GDM1 (cell line): ENCODE measurements around the gene PODN.

Source experiments
- DNase-seq: peaks from one replicate; lab custom pipeline; 2025; lab: John Stamatoyannopoulos, UW

Gene PODN

DNA sequence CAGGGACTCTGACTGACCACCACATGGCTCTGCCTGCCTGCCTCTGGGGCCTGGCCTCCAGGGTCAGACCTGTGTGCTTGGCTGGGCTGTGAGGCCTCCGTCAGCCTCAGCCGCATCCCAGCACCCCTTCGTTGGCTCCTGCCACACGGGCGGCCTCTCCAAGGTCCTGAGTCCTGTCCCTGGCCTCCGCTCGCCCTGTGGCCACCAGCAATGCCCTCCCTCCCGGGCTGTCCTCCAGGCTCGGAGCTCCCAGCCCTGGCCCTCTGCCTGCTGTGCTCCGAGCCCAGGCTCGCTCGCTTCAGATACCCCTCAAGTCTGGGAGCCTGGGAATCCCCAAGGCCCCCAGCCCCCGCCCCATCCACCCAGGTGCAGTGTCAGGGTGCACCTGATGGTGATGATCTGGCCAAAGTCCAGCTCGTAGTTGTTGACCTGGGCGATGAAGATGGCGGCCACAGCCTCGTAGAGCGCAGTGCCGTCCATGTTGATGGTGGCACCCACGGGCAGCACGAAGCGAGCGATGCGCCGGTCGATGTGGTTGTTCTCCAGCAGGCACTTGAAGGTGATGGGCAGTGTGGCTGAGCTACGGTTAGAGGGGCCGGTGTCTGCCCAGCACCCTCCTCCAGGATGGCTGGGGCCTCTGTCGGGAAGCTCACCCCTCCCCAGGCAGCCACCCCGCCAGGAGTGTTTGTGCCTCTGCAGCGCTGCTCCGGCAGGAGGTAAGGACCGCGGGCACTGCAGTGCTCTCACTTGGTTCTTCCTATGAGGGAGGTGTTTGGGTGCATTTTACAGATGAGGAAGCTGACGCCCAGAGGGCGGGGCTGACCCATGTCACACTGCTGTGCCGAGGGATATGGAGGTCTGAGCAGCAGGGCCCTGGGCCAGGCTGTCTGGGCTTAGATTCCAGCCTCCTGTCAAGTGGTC lies 28.5 kb downstream of the PODN start:
- DNase-seq, result no peak

DNA sequence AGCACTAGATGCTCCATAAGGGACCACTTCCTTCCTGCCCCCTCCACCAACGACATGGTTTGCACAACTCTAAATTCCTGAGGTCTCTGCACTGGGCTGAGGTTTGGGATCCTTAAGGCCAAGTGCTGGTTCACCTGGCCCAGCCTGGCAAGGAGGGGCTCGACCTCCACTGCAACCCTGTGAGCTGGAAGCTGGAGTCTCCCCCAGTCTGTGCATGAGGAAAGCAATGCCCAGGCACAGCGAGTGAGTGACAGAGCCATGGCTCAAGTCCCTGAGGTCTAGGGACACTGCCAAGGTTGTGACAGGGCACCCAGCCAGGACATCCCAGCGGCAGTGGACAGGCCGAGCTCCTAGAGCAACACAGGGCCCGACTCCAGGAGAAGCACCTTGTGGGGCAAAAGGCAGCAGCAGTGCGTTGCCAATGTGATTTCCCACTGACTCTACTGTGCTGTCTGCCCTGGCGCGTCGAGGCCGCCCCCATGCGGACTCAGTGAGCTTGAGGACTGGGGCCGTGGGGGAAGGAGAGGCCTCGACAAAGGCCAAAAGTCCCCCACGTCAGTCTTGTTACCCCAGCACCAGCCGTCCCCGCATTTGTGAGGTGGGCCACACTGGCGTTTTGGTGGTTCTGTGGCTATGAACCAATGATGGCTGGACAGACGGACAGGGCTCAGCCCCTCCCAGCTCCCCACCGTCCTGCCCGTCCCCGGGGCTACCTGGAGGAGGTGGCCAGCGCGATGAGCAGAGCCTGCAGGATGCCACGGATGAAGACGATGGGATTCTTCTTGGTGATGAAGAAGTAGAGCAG lies 30.0 kb downstream of the PODN start:
- DNase-seq, result no peak

GRCh38 chr1:53092659-53093450 lies 30.8 kb downstream of the PODN start:
- no peak for DNase-seq

- DNase-seq, result no peak
These were observed 31.4 kb downstream of the PODN start for GRCh38 chr1:53093451-53093754.

DNA sequence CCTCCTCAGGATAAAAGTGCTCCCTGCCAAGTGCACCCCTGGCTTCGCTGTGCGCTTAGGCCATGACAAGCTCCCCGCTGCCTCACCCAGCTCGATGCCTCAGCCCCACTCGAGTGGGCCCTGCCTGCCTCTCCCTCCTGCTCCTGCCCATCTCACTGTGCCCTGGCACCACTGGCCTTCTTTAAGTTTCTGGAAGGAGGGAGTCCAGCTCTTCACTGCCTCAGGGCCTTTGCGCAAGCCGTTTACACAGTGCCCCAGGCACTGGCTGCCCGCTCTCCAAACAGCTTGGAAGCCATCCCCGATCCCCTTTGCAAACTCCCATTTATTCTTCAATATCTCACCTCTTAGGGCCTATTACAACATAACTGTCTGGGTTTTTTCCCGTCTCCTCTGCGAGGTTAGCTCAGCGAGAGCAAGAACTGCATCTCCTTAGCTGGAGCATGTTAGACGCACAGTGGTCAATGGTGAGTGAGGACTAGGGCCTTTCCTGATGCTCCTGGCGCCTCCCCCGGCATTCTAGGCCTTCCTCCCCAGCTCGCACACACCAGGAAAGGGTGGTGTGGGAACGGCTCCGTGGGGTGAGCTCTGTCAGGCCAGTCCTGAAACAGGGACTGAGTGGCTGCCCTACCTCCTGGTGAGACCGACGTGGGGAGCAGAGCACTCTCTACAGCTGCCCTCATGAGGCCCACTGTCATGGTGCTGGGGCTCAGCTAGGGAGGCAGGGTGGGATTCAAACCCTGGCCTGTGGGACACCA lies 31.9 kb downstream of the PODN start:
- DNase-seq, result no peak

- no peak for DNase-seq
These were observed 32.5 kb downstream of the PODN start for GRCh38 chr1:53094533-53094919.

DNA sequence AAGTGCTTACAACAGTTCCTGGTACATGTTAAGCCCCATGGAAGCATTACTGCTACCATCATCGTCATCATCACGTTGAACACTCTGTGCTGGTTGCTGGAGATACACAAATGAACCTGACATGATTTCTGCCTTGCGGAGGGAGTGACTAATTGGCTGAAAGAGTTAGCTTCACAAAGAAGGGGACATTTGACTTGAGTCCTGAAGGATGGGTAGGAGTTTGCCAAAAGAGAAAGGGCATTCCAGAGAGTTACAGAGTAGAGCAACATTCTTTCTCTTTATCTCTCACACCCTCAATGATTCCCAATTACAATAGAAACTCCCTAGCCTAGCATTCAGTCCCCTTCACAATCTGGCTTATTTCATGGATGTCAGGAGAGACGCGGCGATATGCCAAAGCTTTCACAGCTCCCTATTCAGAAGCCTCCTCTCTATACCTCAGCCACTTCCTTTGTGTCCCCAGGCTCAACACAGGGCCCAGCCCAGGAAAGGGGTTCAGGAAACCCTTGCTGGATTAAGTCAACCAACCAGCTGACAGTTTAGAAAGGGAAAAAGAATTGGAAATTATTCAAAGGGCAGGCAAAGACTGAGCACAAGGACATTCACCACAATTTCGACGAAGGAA lies 42.4 kb downstream of the PODN start:
- no peak for DNase-seq

- DNase-seq, result no peak
These were observed 45.1 kb downstream of the PODN start for GRCh38 chr1:53107090-53107489.

DNA sequence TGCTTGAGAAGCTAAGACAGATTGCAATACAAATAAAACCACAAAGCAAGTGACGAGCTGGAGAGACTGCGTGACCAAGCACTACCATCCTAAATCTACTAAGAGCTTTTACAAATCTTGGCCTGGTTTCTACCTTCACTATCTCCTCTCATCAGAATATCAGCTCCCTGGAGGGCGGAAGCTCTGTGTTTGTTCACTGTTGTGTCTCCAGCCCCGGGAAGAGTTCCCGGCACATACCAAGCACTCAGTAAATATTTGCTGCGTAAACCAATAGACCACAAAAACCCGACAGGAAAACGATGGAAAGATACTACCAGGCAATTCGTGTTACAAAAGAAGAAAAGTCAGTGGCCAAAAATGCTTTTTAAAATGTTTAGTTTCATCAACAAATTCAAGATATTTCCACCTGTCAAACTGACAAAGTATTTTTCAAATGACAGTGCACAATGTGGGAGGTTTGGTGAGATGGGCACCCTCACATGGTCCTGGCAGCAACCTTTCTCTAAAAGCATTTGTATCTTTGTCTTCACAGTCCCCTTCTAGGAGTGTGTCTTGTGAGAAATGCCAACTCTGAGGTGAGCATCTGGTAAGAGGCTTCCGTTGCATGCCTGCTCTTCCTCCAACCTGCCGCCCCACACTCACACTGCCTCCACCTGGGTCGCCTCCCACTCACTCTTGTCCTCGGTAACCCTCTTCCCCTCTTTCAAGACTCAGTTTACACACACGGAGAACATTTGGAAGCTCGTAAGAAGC lies 45.7 kb downstream of the PODN start:
- no peak for DNase-seq

DNA sequence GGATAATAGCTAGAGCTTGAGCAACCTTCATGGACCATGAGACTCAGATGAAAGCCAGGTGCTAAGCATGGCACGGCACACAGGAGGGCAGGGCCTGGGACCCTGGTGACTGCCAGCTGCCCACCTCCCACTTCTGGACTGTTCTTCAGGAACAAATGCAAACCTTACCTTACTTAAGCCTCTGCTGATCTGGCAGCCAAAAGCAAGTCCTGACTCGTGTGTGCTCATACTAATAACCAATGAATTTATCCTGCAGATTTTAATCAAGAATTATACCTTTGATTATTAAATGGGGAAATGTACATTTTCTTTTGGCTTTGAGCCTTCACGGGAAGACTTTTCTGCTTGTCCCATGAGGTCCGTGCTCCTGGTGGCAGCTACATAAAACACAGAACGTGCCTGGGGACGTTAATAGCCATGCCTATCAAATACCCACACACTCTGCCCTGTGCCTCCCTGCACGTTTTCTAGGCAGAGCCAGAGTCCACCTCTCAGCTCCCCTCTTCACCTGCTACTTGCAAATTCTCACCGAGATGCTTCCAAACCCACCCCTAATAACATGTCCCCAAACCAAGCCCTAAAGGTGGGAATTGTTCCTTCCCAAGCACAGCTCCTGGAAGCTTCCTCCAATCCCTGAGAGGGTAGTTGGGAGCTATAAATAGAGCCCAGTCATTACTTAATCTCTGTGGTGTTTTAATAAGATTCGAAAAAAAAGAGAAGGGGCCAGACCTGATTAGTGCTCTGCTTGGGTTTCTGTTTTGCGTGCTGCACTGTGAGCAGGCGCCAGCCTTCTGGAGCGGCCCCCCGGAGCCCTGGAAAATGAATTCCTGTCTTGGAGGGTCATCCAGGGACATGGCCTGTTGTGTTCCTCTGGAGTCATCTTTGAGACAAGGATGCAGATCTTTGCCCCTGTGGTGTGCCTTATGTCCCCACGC lies 46.9 kb downstream of the PODN start:
- DNase-seq, result no peak

DNA sequence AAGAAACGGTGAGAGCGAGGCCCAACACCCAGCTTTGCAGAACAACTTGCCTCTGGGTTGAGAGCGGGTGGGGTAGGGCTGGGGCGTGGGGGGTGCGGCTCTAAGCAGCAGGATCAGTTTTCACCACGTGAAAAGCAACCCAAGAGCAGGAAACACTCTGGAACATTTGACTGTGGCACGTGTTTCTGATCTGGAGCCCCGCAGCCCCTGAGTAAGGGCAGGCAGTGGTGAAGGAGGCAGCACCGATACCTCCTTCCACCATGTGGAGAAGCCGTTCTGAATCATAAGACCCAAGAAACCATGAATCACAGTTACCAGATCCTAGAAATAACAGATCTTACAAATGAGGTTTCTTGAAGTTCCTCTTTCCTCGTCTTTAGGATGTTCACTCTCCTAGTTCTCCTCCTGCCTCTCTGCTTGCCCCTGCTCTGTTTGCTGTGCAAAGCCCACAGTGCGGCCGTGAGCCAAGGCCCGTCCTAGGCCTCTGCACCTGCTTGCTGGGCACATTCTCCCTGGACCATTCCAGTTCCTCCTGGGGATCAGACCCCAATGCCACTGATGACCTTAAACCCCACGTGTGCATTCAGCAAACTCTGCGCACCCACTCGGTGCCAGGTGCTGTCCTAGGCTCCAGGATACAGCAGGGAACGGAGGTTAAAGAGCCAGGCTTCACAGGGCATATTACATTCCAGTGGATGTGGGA lies 48.5 kb downstream of the PODN start:
- peak; percentile 18 for DNase-seq

- no peak for DNase-seq
These were observed 49.1 kb downstream of the PODN start for GRCh38 chr1:53111073-53111556.

DNA sequence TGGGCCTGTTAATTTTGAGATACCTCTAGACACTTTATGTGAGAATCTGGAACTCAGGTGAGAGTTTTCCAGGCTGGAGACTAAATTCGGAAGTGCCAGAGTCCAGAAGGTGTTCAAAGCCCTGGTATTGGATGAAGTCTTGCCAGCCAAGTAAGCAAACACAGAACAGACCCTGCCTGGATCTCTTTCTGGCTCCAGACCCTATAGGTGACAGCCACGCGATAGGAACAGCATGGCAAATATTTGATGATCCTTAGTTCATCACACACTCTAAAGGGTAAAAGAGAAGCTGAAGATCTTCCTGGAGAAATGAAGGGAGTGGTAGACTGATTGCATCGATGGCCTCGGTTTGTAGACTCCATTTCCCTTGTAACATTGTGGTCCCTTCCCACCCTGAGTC lies 49.7 kb downstream of the PODN start:
- DNase-seq, result no peak

- DNase-seq, result no peak
These were observed 50.3 kb downstream of the PODN start for GRCh38 chr1:53112271-53112774.

DNA sequence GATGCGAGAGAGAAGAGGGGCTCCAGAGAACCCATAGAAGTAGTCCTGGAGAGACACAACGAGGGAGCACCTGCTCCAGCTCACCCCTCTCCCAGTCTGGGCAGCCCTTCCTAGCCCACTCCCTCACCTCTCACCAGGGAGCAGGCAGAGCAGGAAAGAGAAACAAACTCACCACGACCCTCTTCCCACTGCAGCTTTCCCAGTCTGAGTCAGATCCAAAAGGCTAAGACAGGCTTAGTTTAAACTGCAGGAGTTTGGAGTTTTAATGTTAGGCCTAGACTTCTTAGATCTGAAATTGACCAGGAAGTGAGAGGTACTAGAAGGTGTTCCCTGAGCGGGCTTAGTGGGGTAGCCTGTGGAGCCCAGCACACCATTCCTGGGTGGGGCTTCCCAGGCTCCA lies 50.8 kb downstream of the PODN start:
- no peak for DNase-seq

GRCh38 chr1:53114090-53114489 lies 52.1 kb downstream of the PODN start:
- no peak for DNase-seq

DNA sequence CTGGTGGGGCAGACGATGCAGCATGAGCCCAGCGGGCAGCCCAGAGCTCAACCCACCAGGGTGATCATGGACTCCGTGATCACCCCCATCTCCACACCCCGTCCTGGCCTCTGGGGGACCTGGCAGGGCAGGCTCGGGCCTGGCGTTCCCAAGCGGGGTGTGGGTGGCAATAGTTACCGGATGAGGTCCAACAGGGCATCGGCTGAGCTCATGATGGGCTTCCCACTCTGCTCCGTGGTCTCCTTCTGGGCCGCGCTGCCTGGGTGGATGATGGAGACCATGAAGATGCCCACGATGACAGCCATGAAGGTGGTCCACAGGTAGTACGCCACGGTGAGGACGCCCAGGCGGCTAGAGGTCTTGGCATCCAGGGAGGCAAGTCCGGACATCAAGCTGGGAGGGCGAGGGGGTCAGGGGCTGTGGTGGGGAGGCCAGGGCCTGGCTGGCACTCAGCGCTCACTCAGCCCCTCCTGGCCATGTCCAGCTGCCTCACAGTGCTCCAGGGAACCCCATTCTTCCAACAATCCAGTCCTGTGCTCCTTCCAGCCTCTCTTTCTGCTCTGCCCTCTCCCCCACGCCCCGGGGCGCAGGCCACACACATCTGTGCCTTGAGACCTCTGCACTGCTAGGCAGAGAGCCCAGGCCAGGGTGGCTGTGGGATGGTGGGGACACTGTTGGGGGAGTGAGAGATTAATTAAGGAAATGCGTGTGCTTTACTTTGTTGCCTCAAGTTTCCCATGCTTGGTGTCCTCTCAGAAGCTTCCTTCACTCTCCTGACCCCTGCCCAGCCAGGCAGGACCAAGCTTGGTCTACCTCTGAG lies 52.8 kb downstream of the PODN start:
- DNase-seq, result no peak
